H9 (cell line): Measurements from ENCODE around the gene SRGAP1. TPM values are rescaled to one million over a fixed set of nuclear protein-coding genes. Genes with fewer than 3 reads are reported as not detected.

Source experiments
- DNase-seq: peaks from one replicate; pipeline ENCODE4 v3.0.0-alpha.2; 2017
- H2AFZ ChIP-seq: one replicate; pipeline ENCODE4 v1.6.1; 2013; ENCODE audit warnings: mild to moderate bottlenecking, low read length, control low read depth, moderate library complexity
- H2AK5ac ChIP-seq: 2 replicates; pipeline ENCODE4 v1.6.1; 2013; ENCODE audit warnings: low read length, control low read depth, mixed read lengths; ENCODE audit not compliant: insufficient read length
- H2BK120ac ChIP-seq: one replicate; pipeline ENCODE4 v1.6.1; 2013; ENCODE audit warnings: low read depth, mild to moderate bottlenecking, low read length, control low read depth, inconsistent platforms; ENCODE audit not compliant: poor library complexity, severe bottlenecking
- H2BK12ac ChIP-seq: 2 replicates; pipeline ENCODE4 v1.6.1; 2013; ENCODE audit warnings: low read length, control low read depth, mixed read lengths, low read depth; ENCODE audit not compliant: insufficient read length
- H2BK15ac ChIP-seq: 2 replicates; pipeline ENCODE4 v1.6.1; 2013; ENCODE audit warnings: low read depth, low read length, control low read depth
- H2BK20ac ChIP-seq: one replicate; pipeline ENCODE4 v1.6.1; 2013; ENCODE audit warnings: low read depth, mild to moderate bottlenecking, low read length, control low read depth, inconsistent platforms; ENCODE audit not compliant: poor library complexity, severe bottlenecking
- H2BK5ac ChIP-seq: 2 replicates; pipeline ENCODE4 v1.6.1; 2013; ENCODE audit warnings: low read length, control low read depth, mixed read lengths; ENCODE audit not compliant: insufficient read length
- H3K14ac ChIP-seq: 2 replicates; pipeline ENCODE4 v1.6.1; 2013; ENCODE audit warnings: low read length, control low read depth; ENCODE audit not compliant: insufficient read depth
- H3K18ac ChIP-seq: 2 replicates; pipeline ENCODE4 v1.6.1; 2013; ENCODE audit warnings: low read depth, mild to moderate bottlenecking, mixed read lengths, low read length, control low read depth; ENCODE audit not compliant: insufficient read length
- H3K23ac ChIP-seq: 2 replicates; pipeline ENCODE4 v1.6.1; 2013; ENCODE audit warnings: low read length, control low read depth, mixed read lengths, low read depth; ENCODE audit not compliant: insufficient read length
- H3K23me2 ChIP-seq: 2 replicates; pipeline ENCODE4 v1.6.1; 2013; ENCODE audit warnings: low read depth, mild to moderate bottlenecking, mixed read lengths, low read length, control low read depth; ENCODE audit not compliant: insufficient read length, poor library complexity, severe bottlenecking
- H3K27ac ChIP-seq: 2 replicates; pipeline ENCODE4 v1.5.1; 2013; ENCODE audit warnings: low read length, control low read depth, mixed read lengths, low read depth; ENCODE audit not compliant: insufficient read length
- H3K27me3 ChIP-seq: 2 replicates; pipeline ENCODE4 v1.6.1; 2013; ENCODE audit warnings: low read length, control low read depth, inconsistent platforms; ENCODE audit not compliant: insufficient read depth
- H3K4ac ChIP-seq: 2 replicates; pipeline ENCODE4 v1.6.1; 2013; ENCODE audit warnings: low read depth, mild to moderate bottlenecking, control low read depth, inconsistent platforms, low read length, moderate library complexity
- H3K4me1 ChIP-seq: 2 replicates; pipeline ENCODE4 v1.6.1; 2013; ENCODE audit warnings: low read length, control low read depth, inconsistent platforms; ENCODE audit not compliant: insufficient read depth
- H3K4me2 ChIP-seq: 2 replicates; pipeline ENCODE4 v1.6.1; 2013; ENCODE audit warnings: low read length, control low read depth, mixed read lengths; ENCODE audit not compliant: insufficient read length, insufficient read depth
- H3K56ac ChIP-seq: 2 replicates; pipeline ENCODE4 v1.6.1; 2013; ENCODE audit warnings: low read depth, mild to moderate bottlenecking, mixed read lengths, low read length, control low read depth; ENCODE audit not compliant: insufficient read length
- H3K79me1 ChIP-seq: 2 replicates; pipeline ENCODE4 v1.6.1; 2013; ENCODE audit warnings: low read depth, mild to moderate bottlenecking, moderate library complexity, low read length, control low read depth, inconsistent platforms; ENCODE audit not compliant: insufficient read depth, poor library complexity, severe bottlenecking
- H3K79me2 ChIP-seq: 2 replicates; pipeline ENCODE4 v1.6.1; 2013; ENCODE audit warnings: low read length, control low read depth, inconsistent platforms; ENCODE audit not compliant: insufficient read depth
- H3K9ac ChIP-seq: 2 replicates; pipeline ENCODE4 v1.6.1; 2013; ENCODE audit warnings: low read length, control low read depth, mixed read lengths; ENCODE audit not compliant: insufficient read length; ENCODE audit errors: extremely low read depth
- H3K9me3 ChIP-seq: one replicate; pipeline ENCODE4 v1.6.1; 2013; ENCODE audit warnings: low read depth, low read length, inconsistent platforms; ENCODE audit not compliant: control insufficient read depth
- H3T11ph ChIP-seq: one replicate; pipeline ENCODE4 v1.6.1; 2013; ENCODE audit warnings: mild to moderate bottlenecking, low read length, control low read depth, inconsistent platforms
- H4K20me1 ChIP-seq: one replicate; pipeline ENCODE4 v1.6.1; 2013; ENCODE audit not compliant: control insufficient read depth, insufficient read length, insufficient read depth
- H4K5ac ChIP-seq: 2 replicates; pipeline ENCODE4 v1.6.1; 2013; ENCODE audit warnings: low read depth, mild to moderate bottlenecking, mixed read lengths, low read length, control low read depth; ENCODE audit not compliant: insufficient read length
- H4K8ac ChIP-seq: replicated peaks from 2 replicates; pipeline ENCODE4 v1.6.1; 2013; ENCODE audit warnings: low read length, control low read depth, mixed read lengths, low read depth; ENCODE audit not compliant: insufficient read length
- H4K91ac ChIP-seq: 2 replicates; pipeline ENCODE4 v1.6.1; 2013; ENCODE audit warnings: low read depth, mild to moderate bottlenecking, moderate library complexity, mixed read lengths, low read length, control low read depth; ENCODE audit not compliant: insufficient read length
- H3K27ac Mint-ChIP-seq, 3 experiments: 2 replicates in 2 of 3; 3 replicates in 1 of 3; pipeline ENCODE4 v1.8.0; 2020 to 2021; ENCODE audit warnings: mixed read lengths in 3 of 3, mild to moderate bottlenecking in 1 of 3, moderate library complexity in 1 of 3
- H3K27me3 Mint-ChIP-seq: 2 replicates; pipeline ENCODE4 v1.8.0; 2021; ENCODE audit warnings: low read depth, mild to moderate bottlenecking, moderate library complexity, mixed read lengths
- H3K36me3 Mint-ChIP-seq, 3 experiments: 2 replicates in 2 of 3; 3 replicates in 1 of 3; pipeline ENCODE4 v1.8.0; 2020 to 2021; ENCODE audit warnings: low read depth in 3 of 3, mixed read lengths in 3 of 3; ENCODE audit not compliant: insufficient read depth in 1 of 3
- H3K4me1 Mint-ChIP-seq, 2 experiments: 2 replicates each; pipeline ENCODE4 v1.8.0; 2020; ENCODE audit warnings: mixed read lengths in 2 of 2
- H3K4me3 Mint-ChIP-seq, 2 experiments: 2 replicates in 1 of 2; 3 replicates in 1 of 2; pipeline ENCODE4 v1.8.0; 2020 to 2021; ENCODE audit warnings: mild to moderate bottlenecking in 2 of 2, mixed read lengths in 2 of 2, moderate library complexity in 1 of 2
- H3K9me3 Mint-ChIP-seq, 2 experiments: 2 replicates in 1 of 2; 3 replicates in 1 of 2; pipeline ENCODE4 v1.8.0; 2020; ENCODE audit warnings: mild to moderate bottlenecking in 2 of 2, mixed read lengths in 2 of 2, moderate library complexity in 1 of 2
- CTCF ChIP-seq: fragments of 200-600 bp; sonication (generic); conservative IDR thresholded peaks from 3 replicates; pipeline ENCODE4 v1.8.0; 2021; ENCODE audit warnings: antibody characterized with exemption, mild to moderate bottlenecking
- WGBS: extraction: QIAGEN DNeasy Blood & Tissue Kit; methylation state at CpG from one replicate; pipeline ENCODE4 v1.1.7; 2013; ENCODE audit warnings: missing lambda C conversion rate, low lambda C conversion rate, mixed read lengths; ENCODE audit not compliant: insufficient read length; ENCODE audit errors: extremely low coverage; 5-methylcytosine and 5-hydroxymethylcytosine counted together
- total RNA-seq: library from RNA; stranded (reverse); gene quantifications from 2 replicates; pipeline ENCODE4 v1.2.1, GENCODE V29; 2021

The SRGAP1 gene
- total RNA-seq, 1 experiment from 2014 or later, result 4.8 TPM

GRCh38 chr12:63977441-63977840 lies 132.9 kb downstream of the SRGAP1 start:
- no peak overlapping the region for H3K23ac ChIP-seq
- H4K20me1 ChIP-seq, result no peaks in the 10 kb centered on the region
- no peak for TF ChIP-seq CTCF
- H4K8ac ChIP-seq, result no peak overlapping the region
- H3K79me2 ChIP-seq, result no peaks in the 10 kb centered on the region
- H2AFZ ChIP-seq, result no peak overlapping the region
- H2BK120ac ChIP-seq, result no peak overlapping the region
- H2BK5ac ChIP-seq, result no peak overlapping the region
- H3T11ph ChIP-seq, result no peak overlapping the region
- no peaks in the 10 kb centered on the region for H3K36me3 Mint-ChIP-seq
- H3K27ac Mint-ChIP-seq, result no peak overlapping the region
- no peak overlapping the region for H3K4me3 Mint-ChIP-seq
- peaks cover 8% of the 10 kb centered on the region in 2 experiments; a peak in 3 of 4 replicates for H3K4me1 Mint-ChIP-seq
- no peaks in the 10 kb centered on the region for H3K9me3 ChIP-seq
- H4K5ac ChIP-seq, result no peak overlapping the region
- no peak for DNase-seq
- H3K4ac ChIP-seq, result no peak overlapping the region
- WGBS, result no CpG with 5 or more reads among the region's 4 CpGs
- H4K91ac ChIP-seq, result no peak overlapping the region
- H3K27me3 ChIP-seq, result no peaks in the 10 kb centered on the region
- H3K27ac ChIP-seq, result no peak overlapping the region
- H3K27me3 Mint-ChIP-seq, result no peaks in the 10 kb centered on the region
- no peak overlapping the region for H2AK5ac ChIP-seq
- no peaks in the 10 kb centered on the region for H3K23me2 ChIP-seq
- no peaks in the 10 kb centered on the region for H3K79me1 ChIP-seq
- H3K56ac ChIP-seq, result no peak overlapping the region
- H2BK12ac ChIP-seq, result no peak overlapping the region
- no peak overlapping the region for H2BK20ac ChIP-seq
- H3K18ac ChIP-seq, result no peak overlapping the region
- no peaks in the 10 kb centered on the region for H3K9me3 Mint-ChIP-seq
- H3K4me2 ChIP-seq, result no peak overlapping the region
- H3K4me1 ChIP-seq, result peaks cover 4% of the 10 kb centered on the region; the same call in 1 of the 2 replicates
- no peak overlapping the region for H3K9ac ChIP-seq
- H3K14ac ChIP-seq, result no peak overlapping the region
- H2BK15ac ChIP-seq, result no peak overlapping the region
